Stimulated activated naive CD4-positive, alpha-beta T cell treated with Interleukin-2 at 50 U/mL for 16 hours (primary cell): Measurements from ENCODE around the gene SEMA4C.

Source experiments
- DNase-seq: peaks from one replicate; lab custom pipeline; 2025; lab: John Stamatoyannopoulos, UW

SEMA4C gene

DNA sequence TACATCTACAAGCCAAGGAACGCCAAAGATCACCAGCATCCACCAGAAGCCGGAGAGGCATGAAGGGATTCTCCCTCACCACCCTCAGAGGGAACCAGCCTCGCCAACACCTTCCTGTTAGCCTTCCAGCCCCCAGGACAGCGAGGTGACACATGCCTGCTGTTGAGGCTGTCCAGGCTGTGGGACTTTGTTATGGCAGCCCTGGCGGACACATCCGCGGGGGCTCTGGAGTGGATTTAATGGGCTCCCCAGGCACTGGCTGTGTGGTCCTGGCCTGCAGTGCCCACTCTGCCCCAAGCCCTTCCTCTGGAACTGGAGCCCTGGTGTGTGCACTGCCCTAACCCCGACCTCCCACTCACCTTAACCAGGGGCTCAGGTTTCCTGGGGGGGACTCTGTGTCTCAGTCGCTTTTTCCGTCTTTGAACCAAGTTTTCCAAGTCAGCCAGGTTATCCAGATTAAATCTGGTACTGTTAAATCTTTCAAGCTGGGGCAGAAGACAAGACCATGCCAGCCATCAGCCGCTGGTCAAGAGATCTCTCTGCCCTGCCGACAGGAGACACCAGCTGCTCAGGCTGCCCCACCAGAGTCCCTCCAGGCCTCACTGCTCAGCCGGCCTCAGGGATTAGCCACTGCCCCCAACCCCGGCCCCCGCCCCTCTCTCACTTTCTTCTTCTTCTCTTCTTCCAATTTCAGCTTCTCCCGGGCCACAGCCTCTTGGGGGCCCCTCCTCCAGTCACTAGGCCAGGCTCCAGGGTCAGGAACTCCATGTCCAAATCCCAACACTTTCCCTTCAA, 28.0 kb downstream of the SEMA4C start:
- DNase-seq: no peak

DNA sequence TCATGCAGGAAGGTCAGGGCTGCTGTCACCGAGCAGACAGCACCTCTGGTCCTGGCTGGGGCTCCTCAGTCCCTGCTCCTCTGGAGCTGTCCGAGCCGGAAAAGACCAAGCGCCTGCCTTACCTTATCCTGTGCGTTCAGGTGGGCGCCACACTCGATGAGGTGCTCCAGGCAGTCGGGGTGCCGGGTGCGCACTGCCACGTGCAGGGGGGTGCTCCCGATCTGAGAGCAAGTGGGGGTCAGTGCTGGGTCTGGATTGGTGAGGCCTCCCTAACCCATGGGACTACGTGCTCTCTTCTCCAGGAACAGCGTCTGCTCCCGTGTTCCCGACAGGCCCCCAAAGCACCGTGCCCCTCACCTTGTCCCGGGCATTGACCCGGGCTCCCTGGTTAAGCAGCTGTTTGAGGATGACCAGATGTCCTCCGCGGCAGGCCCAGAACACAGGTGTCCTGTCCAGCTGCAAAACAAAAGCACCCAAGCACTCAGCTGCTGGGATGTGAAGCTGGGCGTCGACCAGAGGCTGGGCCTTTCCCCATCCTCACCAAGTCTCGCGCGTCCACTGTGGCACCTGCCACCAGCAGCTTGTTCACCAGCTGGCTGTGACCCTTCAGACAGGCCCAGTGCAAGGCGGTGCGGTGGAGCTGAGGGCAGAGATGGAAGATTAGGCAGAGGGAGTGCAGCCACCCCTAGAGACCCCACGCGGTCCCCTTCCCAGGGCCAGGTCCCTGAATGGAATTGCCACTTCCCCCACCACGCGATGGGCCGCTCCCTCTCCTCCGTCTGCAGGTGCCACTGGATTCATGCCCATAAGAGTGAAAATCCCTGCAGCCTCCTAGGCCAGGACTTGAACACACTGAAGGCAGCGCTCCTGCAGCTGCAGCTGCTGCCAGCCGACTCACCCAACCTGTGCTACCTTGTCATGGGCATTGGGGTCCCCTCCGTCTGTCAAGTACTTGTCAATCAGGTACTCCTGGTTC, 29.7 kb downstream of the SEMA4C start:
- DNase-seq: no peak

DNA sequence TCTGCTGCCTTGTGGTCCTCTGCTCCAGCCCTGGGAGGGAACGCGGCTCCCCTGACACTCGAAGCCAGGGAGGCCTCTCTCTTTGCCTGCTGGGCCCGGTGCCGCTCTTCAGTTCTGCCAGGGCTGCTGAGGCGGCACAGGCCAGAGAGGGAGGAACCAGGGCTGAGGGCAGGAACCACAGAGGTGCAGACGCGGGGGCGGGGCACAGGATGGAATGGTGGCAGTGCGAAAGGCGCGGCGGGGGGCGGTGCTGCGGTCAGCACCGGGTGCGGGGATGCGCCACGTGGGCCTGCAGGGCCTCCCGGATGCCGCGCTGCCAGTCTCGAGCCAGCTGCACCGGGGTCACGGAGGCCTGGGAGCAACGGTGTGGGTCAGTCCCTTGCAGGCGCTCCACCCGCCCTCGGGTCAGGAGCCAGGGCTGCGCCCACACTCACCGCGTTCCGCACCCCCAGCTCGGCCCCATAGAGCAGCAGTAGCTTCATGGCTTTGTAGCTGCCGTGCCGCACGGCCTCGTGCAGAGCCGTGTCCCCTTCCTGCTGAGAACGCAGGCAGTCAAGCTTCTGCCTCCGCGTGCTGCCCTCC, 30.5 kb downstream of the SEMA4C start:
- DNase-seq: peak; percentile 78

DNA sequence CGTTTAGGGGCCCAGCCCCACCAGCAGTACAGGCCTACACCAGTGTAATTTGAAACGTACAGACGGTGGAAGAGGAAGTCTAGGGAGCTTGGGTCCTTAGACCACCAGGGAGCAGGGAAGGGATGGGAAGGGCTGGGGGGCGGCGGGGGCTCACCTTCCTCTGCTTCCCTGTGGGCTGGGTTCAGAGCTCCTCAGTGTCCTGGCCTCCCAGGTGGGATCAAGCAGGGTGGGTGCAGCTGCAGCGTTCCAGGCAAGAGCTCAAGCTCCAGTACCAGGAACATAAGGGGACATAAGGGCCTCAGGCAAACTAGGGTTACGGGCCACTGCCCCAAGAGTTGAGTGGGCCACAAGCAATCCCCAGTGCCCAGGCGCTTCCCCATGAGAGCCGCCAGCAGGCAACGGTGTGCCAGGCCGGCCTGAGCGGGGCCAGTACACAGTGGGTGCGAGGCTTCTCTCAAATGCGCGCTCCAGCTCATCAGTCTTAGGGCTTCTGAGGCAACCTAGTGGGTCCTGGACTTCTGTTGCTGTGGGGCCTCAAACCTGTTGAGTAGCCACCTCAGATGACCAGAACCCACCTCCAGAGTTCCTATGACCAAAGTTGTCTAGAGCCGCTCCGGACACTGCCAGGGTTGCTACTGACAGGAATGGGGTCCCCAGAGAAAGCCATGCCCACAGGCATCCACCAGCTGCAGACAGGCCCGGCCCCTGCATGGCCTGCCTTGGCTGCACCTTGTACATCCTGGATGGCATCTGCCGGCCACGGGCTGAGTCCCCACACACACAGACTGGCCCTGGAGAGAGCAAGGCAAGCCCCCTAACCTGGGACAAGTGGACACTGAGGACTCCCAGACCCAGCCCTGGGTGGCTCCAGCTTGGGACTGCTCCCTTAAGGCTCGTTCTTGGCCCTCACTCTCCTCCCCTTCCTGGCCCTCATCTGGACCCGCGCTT, 31.3 kb downstream of the SEMA4C start:
- no peak for DNase-seq

DNA sequence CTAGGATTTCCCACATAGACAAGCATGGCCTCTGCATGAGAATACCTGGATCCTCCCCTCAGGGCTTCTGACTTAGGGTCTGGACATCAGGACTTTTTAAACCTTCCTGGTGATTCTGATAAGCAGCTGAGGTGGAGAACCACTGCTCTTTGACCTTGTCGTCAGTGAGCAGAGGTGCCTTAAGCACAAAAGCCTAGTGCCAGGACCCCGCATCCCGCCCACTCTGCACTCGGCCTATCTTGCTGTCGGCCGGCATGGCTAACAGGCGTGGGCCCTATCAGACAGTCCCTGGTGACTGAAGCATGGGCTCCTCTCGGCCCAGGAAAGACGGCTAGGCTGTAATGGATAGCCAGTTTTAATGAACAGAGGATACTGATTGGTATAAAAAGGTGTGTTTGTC, 32.3 kb downstream of the SEMA4C start:
- no peak for DNase-seq

DNA sequence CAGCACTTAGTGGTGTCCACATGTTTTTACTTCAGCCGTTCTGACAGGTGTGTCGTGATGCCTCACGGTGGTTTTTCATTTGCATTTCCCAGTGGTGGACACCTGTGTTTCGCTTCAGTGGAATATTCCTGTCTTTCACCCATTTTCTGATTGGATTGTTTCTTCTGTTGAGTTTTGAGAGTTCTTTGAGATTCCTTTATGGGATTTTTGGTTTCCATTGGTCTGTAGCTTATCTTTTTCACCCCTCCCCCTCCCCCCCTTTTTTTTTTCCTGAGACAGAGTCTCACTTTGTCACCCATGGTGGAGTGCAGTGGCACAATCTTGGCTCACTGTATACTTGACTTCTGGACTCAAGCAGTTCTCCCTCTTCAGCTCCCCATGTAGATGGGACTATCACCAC, 34.0 kb downstream of the SEMA4C start:
- no peak for DNase-seq

DNA sequence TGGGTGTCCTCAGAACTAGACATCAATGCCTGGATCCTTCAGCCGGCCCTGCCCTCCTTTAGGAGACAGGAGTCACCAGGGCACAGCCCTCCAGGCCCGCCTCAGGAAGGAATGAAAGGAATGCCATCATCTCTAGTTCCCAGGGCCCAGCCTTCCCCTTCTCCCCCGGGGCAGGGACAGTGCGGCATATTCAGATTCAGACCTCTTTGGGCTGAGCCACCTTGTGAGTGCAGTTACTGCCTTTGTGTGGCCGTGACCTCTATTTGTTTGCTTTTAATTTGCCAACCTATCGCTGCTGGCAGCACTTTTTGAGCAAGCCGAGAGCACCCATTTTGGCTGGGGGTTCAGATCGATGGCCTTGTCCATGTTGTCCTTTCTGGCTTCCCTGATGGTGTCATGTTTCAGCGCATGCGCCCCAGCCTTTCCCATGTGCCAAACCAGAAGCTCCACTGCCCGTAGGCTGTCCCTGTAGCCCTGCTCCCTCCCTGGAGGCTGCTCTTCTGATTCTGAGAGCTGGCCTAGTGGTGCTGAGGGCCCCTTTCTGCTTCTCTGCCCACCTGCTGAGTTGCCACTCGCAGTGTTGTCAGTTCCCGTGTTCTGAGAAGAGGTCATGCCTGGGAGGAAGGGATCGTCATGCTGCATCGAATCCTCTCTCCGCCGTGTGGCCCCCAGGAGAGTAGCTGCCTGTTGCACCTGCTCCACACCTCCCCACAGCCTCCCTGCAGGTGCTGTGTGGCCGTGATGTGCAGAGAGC, 36.9 kb downstream of the SEMA4C start:
- DNase-seq: no peak

DNA sequence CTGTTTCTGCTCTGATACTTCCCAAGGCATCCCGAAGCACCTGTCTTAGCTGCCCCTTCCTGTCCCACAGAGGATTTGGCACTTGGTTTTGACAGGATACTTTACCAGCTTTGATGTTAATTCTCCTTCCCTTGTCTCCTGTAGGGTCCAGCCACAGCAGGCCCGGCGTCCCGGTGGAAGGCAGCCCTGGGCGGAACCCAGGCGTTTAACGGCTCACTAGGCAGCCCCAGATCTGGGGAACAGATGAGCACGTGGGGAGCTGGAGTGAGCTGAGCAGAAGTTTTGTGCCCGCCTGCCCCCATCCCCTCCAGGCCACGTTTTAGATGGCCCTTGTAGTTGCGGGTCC, 37.5 kb downstream of the SEMA4C start:
- no peak for DNase-seq

DNA sequence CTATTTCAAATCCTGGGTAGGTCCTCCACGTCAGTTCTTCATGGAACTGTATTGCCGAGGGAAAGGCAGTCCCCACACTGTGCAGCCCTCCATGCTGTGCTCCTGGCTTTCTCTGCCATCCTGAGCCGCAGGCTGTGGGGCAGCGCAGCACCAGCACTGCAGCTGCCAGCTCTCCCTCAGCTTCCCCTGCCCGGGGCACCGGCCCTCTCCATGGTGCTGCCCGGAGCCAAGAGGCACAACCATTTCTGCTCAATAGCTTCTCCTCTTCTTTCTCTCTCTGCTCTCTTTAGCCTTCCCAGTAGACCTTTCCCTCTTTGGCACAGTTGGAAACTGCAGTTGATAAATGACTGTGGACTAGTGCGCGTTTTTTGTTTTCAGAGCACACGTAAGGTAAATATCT, 38.2 kb downstream of the SEMA4C start:
- no peak for DNase-seq

DNA sequence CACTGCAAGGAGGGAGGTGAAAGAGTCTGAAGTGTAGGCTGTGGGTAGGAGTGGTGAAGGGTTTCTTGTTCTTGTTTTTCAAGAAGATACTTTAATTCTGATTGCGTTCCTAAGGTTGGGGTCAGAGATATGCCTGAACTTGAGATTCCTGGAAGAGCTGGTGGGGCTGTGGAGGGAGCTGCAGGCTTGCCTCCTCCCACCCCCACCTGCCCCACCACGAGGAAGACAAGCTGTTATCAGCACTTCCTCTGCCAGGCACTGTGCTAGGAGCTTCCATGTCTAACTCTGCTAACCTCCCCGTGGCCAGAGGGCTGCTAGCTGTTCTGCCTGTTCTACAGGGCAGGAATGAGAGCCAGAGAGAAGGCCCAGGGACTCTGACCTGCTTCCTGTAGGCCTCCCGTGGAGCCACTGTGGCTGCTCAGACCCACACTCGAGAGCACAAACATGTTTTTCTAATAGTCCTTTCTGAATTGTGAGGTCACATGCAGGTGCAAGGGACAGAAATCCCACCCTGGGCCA, 39.8 kb downstream of the SEMA4C start:
- DNase-seq: no peak

DNA sequence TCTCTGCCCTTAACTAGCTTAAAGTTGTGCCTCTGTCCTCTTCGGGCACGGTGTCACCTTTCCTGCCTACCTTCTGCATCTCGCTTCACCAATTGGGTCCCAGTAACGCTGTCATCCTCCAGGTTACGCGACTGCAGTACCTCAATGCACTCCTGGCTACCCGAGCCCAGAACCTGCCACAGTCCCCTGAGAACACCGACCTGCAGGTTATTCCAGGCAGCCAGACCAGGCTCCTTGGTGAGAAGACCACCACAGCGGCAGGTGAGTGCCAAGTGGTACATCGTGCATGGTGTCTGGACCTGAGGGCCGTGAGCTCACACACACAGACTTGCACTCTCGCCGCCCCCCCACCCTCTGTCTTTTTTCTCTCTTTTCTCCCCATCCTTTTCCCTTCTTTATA, 41.0 kb downstream of the SEMA4C start:
- no peak for DNase-seq

DNA sequence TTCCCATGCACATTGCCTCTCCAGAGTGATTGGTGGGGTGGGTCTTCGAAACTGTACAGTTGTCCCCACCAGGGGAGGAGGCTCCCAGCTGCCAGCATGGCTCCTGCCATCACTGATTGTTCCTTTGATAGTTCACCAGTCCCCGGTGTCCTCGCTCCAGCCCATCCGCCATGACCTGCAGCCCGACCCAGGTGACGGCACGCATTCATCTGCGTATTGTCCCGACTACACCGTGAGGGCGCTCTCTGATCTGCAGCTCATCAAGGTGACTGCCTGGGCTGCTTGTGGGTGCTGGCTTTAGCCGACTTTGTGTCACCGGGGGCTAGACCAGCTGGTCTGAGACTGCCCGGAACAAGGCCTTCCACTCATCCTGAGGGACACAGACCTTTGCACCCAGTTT, 41.4 kb downstream of the SEMA4C start:
- no peak for DNase-seq

DNA sequence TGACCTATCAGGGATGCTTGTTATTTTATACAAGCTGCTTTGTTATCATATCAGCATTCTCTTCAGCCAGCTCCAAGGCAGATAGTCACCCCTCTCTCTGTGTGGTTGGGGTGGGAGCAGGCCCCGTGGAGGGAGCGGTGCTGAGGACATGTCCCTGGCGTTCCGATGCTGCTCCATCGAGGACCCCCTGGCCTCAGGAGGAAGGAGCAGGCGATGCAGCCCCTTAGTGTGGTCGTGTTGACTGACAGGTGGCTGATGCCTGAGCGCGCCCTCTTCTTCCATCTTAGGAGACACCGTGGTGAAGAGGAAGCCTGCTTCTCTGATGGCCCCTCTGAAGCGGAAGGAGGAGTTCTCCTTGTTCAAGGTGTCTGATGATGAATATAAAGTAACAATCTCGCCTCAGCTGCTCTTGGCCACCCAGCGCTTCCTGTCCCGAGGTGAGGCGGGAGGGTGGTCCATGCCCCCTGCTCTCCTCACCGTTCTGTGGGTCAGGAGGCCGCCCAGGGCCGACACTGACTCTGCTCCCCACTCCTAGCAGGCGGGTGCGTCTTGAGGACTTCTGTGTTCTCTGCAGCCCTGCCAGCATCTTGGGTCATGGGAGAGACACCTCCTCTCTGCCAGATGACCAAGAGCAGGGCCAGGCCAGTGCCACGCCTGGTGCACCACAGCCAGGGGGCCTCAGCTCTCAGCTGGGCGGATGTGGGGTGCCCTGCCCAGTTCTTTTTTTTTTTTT, 43.2 kb downstream of the SEMA4C start:
- DNase-seq: no peak

DNA sequence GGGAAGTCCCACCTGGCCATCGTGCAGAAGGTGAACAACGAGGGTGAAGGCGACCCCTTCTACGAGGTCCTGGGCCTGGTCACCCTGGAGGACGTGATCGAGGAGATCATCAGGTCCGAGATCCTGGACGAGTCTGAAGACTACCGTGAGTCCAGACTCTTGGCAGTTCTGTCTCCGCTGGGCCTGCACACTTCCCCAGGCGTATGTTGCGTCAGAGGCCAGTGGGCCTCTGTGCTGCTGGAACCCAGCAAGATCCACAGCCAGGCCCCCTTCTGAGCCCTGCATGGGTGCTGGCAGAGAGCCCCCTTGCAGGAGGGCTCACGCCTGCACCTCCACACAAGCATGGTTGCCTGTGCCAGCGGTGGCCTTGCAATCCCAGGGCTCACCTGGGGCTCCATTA, 44.8 kb downstream of the SEMA4C start:
- no peak for DNase-seq

DNA sequence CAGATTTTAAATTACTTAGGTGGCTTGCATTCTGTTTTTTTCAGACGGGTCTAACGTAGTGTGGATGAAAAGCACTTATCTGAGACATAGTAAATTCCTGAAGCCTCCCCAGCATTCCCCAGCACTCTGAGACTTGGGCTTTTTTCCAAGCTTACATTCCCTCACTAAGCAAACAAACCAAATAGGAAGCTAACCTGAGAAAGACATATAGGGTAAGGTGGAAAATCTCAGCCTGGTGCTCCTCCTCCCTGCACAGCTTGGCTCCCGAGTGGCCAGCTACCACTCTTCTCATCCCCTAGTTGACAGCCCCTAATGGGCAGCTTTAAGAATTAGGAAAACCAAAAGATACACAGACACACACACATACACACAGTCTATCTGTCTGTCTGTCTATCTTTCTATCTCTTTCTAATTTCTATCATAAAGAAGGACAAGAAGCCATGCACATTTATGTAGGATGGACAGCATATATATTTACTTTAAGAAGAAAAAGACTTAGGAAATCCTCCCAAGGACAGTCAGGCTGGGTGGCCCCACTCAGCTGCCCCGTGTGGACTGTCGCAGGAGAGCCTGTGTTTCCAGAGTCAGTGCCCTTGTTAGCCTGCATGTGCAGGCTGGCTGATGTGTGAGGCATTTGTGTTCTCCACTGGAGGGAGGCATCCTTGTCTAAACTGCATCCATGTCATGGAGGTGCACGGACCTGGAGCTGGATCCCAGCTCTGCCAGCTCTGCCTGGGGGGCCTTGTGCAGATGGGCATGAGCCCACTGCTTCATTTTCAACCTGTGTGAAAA, 45.6 kb downstream of the SEMA4C start:
- DNase-seq: no peak

DNA sequence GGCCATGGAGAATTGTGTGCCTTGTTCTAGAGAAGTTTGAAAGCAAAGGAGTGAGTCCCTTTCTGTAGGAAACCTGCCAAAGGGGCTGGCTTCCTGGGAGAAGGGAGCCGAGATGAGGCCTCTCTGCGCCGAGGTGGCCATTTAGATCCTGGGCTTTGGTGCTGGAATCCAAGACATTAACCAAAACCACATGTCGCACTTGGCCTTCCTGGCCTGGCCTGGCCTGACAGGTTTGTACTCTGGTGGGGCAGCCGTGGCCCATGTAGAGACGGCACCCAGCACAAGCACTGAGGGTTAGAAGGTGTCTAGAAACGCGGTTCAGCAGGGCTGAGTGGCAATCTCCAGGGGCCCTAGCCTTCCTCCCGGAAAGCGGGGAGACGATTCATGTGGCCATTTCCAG, 46.7 kb downstream of the SEMA4C start:
- no peak for DNase-seq

DNA sequence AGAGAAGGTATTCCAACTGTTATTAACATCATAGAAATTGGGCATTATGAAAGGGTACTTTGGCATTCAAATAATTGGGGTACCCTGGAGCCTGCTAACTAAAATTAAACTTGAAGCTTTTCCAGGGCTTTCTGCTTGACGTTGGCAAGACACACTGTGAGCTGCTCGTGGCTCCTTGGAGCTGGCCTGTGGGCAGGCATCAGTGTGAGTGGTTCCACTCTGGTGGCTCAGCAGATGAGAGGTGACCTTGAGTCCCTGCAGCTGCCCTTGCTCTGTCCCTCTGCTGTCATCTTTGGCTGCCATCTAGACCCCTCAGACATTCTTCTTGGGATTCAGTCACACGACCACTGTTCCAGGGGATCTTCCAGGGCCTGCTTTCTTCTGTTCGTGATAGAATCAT, 47.1 kb downstream of the SEMA4C start:
- DNase-seq: no peak

DNA sequence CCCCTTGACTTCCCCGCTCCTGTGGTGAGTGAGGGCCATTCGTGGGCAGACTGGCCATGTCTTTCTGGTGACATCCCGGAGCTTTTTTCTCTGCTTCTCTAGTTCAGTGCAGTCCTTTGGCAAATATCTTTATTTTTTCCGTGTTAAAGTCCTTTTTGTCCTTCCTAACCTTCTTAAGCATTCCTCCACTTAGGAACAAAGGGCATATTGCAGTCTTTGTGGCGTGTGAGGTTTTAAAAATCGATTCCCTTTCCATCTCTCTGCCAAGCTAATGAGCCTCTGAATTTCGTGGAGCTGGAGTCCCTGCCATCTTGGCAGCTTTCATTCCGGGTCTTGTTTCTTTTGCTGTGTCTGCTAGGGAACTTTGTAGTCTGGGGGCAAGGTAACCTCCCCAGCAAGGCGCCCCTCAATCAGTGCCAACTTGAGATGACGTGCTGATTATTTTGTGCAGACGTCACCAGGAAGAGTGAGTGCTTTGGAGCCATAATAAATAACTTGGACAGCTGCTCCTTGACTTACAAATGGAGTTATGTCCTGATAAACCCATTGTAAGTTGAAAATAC, 48.7 kb downstream of the SEMA4C start:
- no peak for DNase-seq
